Esophagus squamous epithelium (tissue), 4 donors: ENCODE data around the gene PRKCB.

Experiments
- CTCF ChIP-seq, 6 experiments: fragments of 450-650 bp in 4 of 6; fragments of 200-600 bp in 2 of 6; sonication (generic) in 2 of 6; IDR thresholded peaks; one replicate each; pipeline ENCODE4 v1.5.1; 2016 to 2019; ENCODE audit warnings: antibody characterized with exemption in 6 of 6, mild to moderate bottlenecking in 4 of 6, moderate library complexity in 4 of 6
- POLR2A ChIP-seq, 4 donors: fragments of 450-650 bp; IDR thresholded peaks; one replicate each; pipeline ENCODE4 v1.6.1; 2017; ENCODE audit warnings: antibody characterized with exemption in 4 of 4, mild to moderate bottlenecking in 4 of 4, moderate library complexity in 3 of 4

DNA sequence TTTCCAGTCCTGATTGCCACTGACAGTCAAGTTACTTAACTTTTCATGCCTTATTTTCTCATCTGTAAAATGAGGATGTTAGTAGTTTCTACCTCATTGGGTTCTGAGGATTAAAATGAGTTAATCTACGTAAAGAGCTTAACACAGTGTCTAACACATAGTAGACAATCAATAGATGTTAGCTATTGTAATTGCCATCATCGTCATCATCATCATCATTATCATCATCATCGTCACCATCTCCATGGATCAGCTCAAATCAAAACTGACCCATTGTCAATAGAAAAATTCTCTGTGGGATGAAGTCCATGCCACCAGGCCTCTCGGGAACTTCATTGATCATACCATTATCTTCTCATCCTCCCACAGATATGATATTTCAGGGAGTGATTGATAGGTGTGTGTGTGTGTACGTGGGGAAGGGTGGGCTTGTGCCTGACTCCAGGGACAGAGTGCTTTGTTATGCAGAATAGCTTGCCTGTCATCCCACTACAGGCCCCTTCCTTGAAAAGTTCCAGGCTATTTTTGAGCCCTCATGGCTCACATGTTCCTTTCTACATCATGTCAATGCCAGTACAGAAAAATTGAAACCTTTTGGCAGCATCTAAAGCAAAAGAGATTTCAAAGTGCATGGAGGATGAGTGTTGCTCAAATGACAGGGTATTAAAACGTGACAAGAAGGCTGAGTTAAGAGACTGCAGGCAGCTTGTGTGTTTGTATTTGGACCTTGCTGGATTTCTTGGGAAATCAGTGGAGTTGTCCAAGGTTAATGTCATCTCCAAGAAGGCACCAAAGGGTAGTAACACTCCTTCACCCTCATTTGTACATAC is 133.9 kb downstream of the PRKCB start:
- TF ChIP-seq CTCF (IDR thresholded peaks at IDR 0.05) (no peak), POLR2A (IDR thresholded peaks at IDR 0.05) (no peak)
